Measurements from ENCODE around the gene ABLIM2.

ABLIM2 gene

GRCh38 chr4:7968262-7968896 lies 190.2 kb downstream of the ABLIM2 start:
- no peak for DNase-seq

DNA sequence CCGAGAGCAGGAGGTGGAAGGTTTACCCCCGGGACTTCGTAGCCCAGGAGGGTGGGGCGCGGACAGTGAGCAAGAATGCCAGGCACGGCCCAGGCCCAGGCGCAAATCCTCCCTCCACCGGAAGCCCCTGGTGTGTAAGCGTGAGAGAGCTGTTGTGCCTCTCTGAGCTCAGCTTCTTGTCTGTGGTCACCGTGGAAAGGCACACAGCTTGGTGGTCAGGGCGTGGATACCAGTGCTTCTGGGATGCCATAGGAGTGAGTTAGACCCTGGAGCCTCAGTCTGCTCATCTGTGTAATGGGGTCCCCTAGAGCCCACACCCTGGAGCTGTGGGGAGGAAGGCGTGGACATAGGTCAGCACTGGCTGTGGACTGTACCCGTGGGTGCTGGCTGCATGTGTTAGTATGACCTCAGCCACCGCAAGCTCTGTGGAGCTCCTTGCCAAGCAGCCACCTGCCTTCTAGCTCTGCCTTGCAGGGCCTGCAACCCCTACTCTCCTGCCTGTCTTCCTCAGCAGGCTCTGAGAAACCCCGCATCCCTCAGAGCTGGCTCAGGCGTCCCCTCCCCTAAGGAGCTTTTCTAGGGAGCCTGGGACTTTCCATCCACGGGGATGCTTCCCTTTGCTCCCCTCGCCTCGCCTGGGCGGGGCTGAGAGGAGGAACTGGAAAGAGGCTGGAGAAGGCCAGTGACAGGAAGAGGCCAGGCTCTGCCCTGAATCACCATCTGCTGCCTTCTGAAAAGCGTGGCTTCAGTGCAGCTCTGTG lies 190.9 kb downstream of the ABLIM2 start:
- DNase-seq: no peak

- DNase-seq: no peak
Measured at GRCh38 chr4:7967063-7967440, 191.6 kb downstream of the ABLIM2 start.

DNA sequence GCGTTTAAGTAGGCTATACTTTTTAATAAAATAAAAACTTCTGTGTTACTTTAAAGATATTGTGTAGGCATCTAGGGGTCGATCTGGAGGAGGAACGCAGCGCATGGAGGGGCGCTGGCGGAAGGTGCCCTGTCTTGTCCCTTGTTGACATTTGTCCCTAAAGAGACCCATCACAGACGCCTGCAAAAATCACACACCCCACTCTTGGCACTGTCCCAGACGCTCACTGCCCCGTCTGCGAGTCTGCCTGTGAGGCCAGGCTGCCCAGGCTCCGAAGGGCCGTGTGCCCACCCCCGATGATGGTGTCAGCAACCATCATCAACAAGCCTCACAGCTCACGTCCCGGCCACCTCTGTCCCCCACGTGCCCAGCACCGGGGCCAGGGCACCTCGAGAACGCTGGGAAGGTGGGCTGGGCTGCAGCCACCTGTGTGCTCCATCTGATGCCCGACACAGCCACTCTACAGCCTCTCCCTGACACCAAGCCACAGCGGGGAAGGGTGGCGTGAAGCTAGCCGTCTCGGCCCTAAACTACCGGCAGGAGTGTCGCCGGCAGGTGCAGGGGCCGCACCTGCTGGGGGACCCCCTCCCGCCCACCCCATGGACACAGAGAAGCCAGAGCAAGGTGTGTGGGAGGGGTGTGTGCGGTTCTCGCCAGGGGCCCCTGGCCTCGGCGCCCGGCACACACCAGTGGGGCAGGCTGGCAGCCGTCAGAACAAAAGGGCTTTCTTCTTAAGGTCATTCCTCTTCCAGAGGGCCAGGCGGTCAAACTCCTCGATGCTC lies 192.1 kb downstream of the ABLIM2 start:
- DNase-seq: no peak

DNA sequence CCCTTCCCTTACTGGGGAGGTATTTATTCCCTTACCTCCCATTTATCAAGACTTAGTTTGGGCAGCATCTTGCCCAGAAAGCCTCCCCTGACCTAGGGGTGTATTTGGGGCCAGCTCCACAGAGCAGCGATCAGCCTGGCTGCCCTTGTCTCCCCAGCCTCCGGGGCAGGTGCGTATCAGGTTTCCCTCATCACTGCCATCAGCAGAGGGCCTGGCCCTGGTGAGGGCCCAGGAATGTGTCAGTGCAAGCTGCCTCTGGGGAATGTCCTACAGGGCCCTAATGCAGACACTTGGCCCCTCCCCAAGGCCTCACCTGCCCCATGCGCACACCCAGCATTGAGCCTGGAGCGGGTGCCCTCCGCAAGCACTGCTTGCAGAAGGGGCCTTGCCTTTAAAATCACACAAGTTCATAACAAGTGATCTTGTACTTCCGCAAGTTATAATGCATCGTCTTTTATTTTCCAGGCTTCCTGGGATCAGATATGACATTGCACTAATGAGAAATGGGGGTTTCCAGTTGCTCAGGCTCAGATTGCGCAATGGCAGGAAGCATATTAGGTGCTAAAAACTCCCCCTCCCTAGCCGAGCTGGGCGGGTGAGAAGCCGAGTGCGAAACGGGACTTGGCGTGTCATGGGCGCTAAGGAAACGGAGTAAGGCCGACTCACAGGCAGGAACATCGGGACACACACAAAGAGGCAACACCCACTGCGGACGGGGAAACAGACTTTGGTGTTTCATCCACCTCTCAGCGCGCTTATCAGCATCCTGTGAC lies 193.5 kb downstream of the ABLIM2 start:
- DNase-seq: no peak

- no peak for DNase-seq
Measured at GRCh38 chr4:7964459-7964858, 194.2 kb downstream of the ABLIM2 start.

DNA sequence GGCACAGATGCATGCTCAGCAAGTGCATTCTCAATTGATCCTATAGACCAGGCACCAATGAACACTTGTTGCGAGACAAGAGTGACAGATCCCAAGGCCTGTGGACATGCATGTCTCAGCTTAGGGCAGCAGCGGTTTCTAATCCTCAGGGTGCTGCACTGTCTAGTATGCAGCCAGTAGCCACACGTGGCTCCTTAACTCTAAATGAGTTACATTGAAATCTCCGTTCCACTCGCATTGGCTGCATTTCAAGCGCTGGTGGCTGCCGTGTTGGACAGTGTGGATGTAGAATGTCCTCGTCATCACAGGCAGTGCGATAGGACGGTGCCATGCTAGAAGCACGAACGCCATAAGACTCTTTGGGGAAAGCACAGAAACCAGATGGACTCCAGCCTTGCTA lies 194.9 kb downstream of the ABLIM2 start:
- no peak for DNase-seq

DNA sequence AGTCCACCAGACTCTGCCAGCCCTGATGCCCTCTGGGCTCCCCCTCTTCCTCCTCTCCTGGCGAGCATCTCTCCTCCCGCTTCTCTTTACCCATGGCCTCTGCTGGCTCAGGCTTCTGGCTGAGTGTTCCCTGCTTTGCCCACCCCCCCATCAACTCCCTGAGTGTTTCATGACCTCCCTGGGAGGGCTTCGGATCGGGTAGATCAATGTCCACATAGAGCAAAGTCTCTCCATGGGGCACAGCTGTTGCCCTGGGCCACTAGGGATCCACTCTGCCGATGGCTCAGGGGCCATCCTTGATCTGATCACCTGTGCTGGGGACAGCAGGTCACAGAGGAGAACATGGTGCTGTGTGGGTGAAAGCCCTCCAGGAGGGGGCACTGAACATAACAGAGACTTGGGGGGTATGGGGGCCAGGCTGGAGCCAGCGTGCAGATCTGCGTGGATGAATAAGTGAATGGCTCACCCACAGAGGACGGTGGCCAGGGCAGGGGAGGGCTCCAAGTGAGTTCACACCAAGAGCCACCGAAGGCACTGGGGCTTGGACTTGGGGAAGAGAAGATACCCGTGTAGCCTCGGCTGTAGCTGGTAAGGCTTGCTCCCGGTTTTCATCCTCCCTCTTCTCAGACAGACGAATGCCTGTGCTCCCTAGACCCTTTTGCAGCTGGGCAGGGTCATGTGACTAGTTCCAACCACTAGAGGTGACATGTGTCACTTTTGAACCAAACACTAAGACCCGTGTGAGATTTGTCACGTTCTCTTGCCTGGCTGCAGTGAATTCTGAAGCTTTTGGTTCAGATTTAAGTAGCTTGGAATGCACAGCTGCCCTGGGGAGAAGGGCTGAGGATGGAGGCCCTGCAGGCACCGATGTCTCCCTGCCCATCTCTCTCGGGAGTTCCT lies 195.8 kb downstream of the ABLIM2 start:
- no peak for DNase-seq

GRCh38 chr4:7960790-7961655 lies 197.6 kb downstream of the ABLIM2 start:
- peak; percentile 62 for DNase-seq

DNA sequence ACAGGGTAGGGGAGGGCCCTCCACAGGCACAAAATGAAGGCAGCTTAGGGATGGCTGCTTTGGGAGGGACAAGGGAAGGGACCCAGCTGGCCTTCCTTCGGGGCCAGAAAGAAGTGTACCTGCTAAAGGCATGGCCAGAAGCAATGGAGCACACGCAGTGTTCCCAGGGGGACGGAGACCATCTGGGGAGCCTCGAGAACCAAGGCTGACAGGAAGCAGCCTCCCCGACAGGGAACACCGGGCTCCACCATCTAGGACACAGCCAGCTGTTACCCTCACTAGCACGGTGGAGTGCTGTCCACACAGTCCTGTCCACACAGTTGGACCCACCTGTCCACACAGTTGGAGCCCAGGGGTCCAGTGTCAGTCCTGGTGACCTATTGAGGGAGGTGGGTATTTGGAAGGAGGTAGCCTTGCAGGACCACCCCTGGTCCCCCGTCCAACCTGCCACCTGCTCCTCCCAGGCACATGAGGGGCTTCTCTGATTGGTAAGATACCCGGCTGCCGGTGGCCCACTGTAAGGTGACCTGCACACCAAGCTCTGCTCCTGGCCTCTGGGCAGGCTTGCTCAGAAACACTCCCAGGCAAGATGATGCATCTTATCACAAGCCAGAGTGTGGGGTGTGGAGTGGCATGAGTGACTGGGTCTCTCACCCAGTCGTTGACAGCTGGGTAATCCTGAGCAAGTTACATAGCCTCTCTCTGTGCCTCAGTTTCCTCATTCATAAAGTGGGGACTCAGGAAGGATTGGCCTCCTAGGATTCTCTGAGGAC lies 198.4 kb downstream of the ABLIM2 start:
- DNase-seq: no peak

DNA sequence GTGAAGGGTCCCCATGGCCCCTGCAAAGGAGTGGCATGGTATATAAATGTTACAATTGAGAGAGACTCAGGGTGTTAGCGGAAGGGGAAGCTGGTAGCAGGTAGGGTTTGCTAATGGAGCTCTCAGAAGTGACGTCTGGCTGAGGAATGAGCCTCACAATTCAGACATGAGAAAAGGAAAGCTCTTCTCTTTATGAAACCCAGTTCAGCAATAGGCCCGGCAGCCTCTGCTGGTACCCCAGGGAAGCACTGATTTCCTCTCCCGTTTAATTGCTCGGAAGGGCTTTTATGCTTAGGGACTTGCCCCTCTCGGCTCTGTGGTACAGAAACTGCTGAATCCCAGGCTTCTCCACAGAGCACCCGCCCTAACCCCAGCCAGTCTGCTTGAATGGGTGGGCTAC lies 199.5 kb downstream of the ABLIM2 start:
- no peak for DNase-seq

DNA sequence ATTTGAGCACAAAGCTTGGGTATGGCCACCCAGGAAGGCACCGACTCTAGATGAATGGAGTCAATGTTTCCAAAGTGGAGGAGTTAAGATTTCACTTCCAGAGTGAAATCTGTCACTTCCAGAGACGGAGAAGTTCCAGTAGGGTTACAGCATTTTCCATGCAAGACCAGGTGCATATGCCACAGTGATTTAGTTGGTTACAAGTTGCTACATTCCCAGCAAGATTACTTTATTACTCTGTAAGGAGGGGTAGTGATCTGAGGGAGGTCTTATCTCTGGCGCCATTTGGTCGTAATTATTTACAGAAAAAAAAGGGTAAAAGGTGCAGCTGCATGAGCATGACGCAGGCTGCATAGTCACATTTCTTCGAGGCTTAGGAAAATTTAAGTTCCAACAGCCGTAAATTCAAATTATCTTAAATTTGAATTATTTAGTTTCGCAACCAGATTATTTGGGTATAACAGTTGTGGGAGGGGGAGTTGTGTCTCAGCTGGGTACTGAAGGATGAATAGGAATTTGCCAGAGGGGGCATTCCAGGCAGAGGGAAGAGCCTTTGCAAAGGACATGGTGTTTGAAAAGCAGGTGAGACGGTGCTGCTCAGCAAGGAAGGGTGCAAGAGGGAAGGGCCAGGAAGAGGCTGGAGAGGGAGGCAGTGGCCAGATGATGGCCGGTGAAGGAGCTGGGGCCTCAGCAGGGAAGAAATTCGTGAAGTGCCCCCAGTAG lies 201.5 kb downstream of the ABLIM2 start:
- no peak for DNase-seq

- DNase-seq: no peak
Measured at GRCh38 chr4:7956270-7956808, 202.3 kb downstream of the ABLIM2 start.

GRCh38 chr4:7955393-7955792 lies 203.2 kb downstream of the ABLIM2 start:
- no peak for DNase-seq

- DNase-seq: no peak
Measured at GRCh38 chr4:7952615-7953014, 206.0 kb downstream of the ABLIM2 start.

DNA sequence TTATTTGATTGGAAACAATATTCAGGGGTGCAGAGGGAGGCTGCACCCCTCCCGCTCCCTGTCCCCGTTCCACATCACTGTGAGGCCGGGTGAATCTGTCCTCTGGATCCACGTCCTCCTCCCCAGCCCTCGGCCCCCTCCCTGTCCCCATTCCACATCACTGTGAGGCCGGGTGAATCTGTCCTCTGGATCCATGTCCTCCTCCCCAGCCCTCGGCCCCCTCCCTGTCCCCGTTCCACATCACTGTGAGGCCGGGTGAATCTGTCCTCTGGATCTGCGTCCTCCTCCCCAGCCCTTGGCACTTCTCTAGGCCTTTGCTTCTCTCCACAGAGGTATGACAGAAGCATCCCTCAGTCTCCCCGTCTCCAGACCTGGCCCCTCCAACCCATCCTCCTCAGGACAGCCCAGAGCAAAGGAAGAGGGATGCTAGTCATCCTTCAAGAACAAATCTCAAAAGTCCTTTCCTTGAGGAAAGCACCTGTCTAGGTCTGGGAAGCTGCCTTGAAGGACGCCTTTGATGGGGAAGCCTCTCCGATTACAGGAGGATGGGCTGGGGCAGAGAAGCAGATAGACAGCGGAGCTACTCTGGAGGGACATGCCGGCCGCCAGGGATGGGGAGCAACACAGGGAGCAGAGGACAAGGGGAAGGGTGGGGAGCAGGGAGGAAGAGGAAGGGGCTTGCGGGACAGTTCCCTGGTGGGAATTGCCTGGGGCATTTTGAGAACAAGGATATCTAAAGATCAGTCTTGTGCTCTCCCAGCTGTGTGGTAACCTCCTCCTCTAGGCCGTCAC lies 208.1 kb downstream of the ABLIM2 start:
- no peak for DNase-seq

GRCh38 chr4:7949759-7950158 lies 208.9 kb downstream of the ABLIM2 start:
- DNase-seq: no peak

GRCh38 chr4:7947927-7948326 lies 210.7 kb downstream of the ABLIM2 start:
- DNase-seq: no peak

Data from NCI-H446 treated with DMSO at 0.1 percent for 48 hours (cell line).